Kasumi-1 (cell line): Measurements from ENCODE around the gene GRM8.

Source experiments
- DNase-seq, 2 experiments: peaks; one replicate each; lab custom pipeline; 2025; lab: John Stamatoyannopoulos, UW

GRM8 gene

GRCh38 chr7:126524967-126525366, 727.8 kb downstream of the GRM8 start:
- DNase-seq = no peak

- no peak for DNase-seq
These were observed 741.7 kb downstream of the GRM8 start for GRCh38 chr7:126511046-126511445.

- DNase-seq = no peak
These were observed 751.1 kb downstream of the GRM8 start for GRCh38 chr7:126501617-126502016.

- DNase-seq = no peak
These were observed 753.3 kb downstream of the GRM8 start for GRCh38 chr7:126499481-126499880.

- no peak for DNase-seq
These were observed 757.0 kb downstream of the GRM8 start for GRCh38 chr7:126495733-126496132.

GRCh38 chr7:126495001-126495400, 757.7 kb downstream of the GRM8 start:
- no peak for DNase-seq

GRCh38 chr7:126493801-126494200, 758.9 kb downstream of the GRM8 start:
- no peak for DNase-seq

GRCh38 chr7:126489874-126490273, 762.9 kb downstream of the GRM8 start:
- no peak for DNase-seq

GRCh38 chr7:126487728-126488442, 764.9 kb downstream of the GRM8 start:
- DNase-seq = no peak

GRCh38 chr7:126486806-126487205, 765.9 kb downstream of the GRM8 start:
- DNase-seq = no peak

- DNase-seq = no peak
These were observed 767.0 kb downstream of the GRM8 start for GRCh38 chr7:126485791-126486190.

- no peak for DNase-seq
These were observed 768.8 kb downstream of the GRM8 start for GRCh38 chr7:126483972-126484371.

- DNase-seq = no peak
These were observed 779.9 kb downstream of the GRM8 start for GRCh38 chr7:126472825-126473224.

- DNase-seq = no peak
These were observed 790.3 kb downstream of the GRM8 start for GRCh38 chr7:126462405-126462804.

GRCh38 chr7:126460664-126461063, 792.1 kb downstream of the GRM8 start:
- DNase-seq = no peak

GRCh38 chr7:126453104-126453503, 799.6 kb downstream of the GRM8 start:
- no peak for DNase-seq

- DNase-seq = peak; percentile 9 to 17
These were observed 802.5 kb downstream of the GRM8 start for GRCh38 chr7:126450269-126450671.

GRCh38 chr7:126449611-126450268, 803.0 kb downstream of the GRM8 start:
- DNase-seq = no peak

- DNase-seq = no peak
These were observed 804.8 kb downstream of the GRM8 start for GRCh38 chr7:126447984-126448383.

GRCh38 chr7:126445991-126446390, 806.8 kb downstream of the GRM8 start:
- DNase-seq = no peak

GRCh38 chr7:126443951-126444350, 808.8 kb downstream of the GRM8 start:
- no peak for DNase-seq

GRCh38 chr7:126442908-126443307, 809.8 kb downstream of the GRM8 start:
- no peak for DNase-seq

- no peak for DNase-seq
These were observed 811.0 kb downstream of the GRM8 start for GRCh38 chr7:126441745-126442144.

GRCh38 chr7:126440542-126440941, 812.2 kb downstream of the GRM8 start:
- no peak for DNase-seq
